ENCODE data around the gene INS. TPM values are rescaled to one million over a fixed set of nuclear protein-coding genes. Genes with fewer than 3 reads are reported as not detected.
"Not testable (repeated sequence)": the region's sequence is repeated elsewhere in the genome, so short reads cannot be mapped to it uniquely, and the experiment has no call there.

INS gene
- total RNA-seq, 1 donor = not detected

GRCh38 chr11:2126520-2127085 lies 34.4 kb downstream of the INS start:
- no peak for TF ChIP-seq CTCF (IDR thresholded peaks at IDR 0.05; ENCODE audit: insufficient read depth, low read length)
- no peak for DNase-seq (ENCODE audit: low read depth)
- no peak overlapping the region for H3K4me3 ChIP-seq (ENCODE audit: low read depth, low read length)

GRCh38 chr11:2124736-2125484 lies 36.1 kb downstream of the INS start:
- not testable (repeated sequence) for DNase-seq (ENCODE audit: low read depth); H3K4me3 ChIP-seq (ENCODE audit: low read depth, low read length)

GRCh38 chr11:2123628-2123960 lies 37.4 kb downstream of the INS start:
- TF ChIP-seq CTCF (IDR thresholded peaks at IDR 0.05; ENCODE audit: insufficient read depth, low read length) = no peak
- DNase-seq (ENCODE audit: low read depth) = no peak
- no peak overlapping the region for H3K4me3 ChIP-seq (ENCODE audit: low read depth, low read length)

GRCh38 chr11:2122907-2123627 lies 37.9 kb downstream of the INS start:
- no peak for DNase-seq (ENCODE audit: low read depth)
- no peak overlapping the region for H3K4me3 ChIP-seq (ENCODE audit: low read depth, low read length)
- TF ChIP-seq CTCF (IDR thresholded peaks at IDR 0.05; ENCODE audit: insufficient read depth, low read length) = no peak

- no peak overlapping the region for H3K4me3 ChIP-seq (ENCODE audit: low read depth, low read length)
- DNase-seq (ENCODE audit: low read depth) = peak; percentile 20
- TF ChIP-seq CTCF (IDR thresholded peaks at IDR 0.05; ENCODE audit: insufficient read depth, low read length) = no peak
Observed at GRCh38 chr11:2122222-2122906, 38.6 kb downstream of the INS start.

GRCh38 chr11:2121227-2122130 lies 39.5 kb downstream of the INS start:
- no peak for TF ChIP-seq CTCF (IDR thresholded peaks at IDR 0.05; ENCODE audit: insufficient read depth, low read length)
- DNase-seq (ENCODE audit: low read depth) = no peak
- no peak overlapping the region for H3K4me3 ChIP-seq (ENCODE audit: low read depth, low read length)
